PC-3 (cell line): ENCODE data around the gene NBAS.

ENCODE experiments used
- EZH2 ChIP-seq: fragments of 300-600 bp; sonication (generic); IDR thresholded peaks from one replicate; pipeline ENCODE4 v1.6.1; 2017; ENCODE audit warnings: antibody characterized with exemption, mild to moderate bottlenecking, low read length; ENCODE audit not compliant: unreplicated experiment
- TF ChIP-seq, protein P1 (sequence below): fragments of 300-600 bp; sonication (generic); conservative IDR thresholded peaks from 2 replicates; pipeline ENCODE4 v1.5.1; 2017; ENCODE audit warnings: antibody characterized with exemption, low read depth, mild to moderate bottlenecking, low read length

DNA sequence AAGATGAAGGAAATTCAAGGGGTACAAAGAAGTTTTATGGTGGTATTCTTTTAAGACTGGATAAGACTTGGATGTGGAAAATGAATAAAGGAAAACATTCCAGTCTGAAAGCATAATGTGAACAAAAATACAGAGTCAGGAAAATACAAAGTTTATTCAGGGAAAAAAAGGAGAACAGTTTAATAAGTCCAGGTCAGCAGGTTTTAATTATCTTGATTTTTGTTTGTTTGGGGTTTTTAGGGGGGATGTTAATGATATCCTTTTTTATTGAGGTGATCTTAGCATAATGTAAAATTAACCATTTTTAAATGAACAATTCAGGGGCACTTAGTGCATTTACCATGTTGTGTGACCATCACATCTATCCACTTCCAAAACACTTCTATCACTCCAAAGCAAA, 80.6 kb downstream of the NBAS start:
- TF ChIP-seq, protein P1, sequence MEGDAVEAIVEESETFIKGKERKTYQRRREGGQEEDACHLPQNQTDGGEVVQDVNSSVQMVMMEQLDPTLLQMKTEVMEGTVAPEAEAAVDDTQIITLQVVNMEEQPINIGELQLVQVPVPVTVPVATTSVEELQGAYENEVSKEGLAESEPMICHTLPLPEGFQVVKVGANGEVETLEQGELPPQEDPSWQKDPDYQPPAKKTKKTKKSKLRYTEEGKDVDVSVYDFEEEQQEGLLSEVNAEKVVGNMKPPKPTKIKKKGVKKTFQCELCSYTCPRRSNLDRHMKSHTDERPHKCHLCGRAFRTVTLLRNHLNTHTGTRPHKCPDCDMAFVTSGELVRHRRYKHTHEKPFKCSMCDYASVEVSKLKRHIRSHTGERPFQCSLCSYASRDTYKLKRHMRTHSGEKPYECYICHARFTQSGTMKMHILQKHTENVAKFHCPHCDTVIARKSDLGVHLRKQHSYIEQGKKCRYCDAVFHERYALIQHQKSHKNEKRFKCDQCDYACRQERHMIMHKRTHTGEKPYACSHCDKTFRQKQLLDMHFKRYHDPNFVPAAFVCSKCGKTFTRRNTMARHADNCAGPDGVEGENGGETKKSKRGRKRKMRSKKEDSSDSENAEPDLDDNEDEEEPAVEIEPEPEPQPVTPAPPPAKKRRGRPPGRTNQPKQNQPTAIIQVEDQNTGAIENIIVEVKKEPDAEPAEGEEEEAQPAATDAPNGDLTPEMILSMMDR = no peak
- TF ChIP-seq EZH2 = no peak
